Measurements from ENCODE around the gene PDXK. TPM values are rescaled to one million over a fixed set of nuclear protein-coding genes. Genes with fewer than 3 reads are reported as not detected.
A peak's percentile ranks its signal among the peaks of the same experiment; 100 is the strongest.

The PDXK gene
- total RNA-seq, 2 experiments from 2014 or later: 126 to 131 TPM

GRCh38 chr21:43790010-43790524 lies 71.1 kb downstream of the PDXK start:
- intact Hi-C loops (cut with micrococcal nuclease): no loop called here
- peak overlapping the region; percentile 84 for H3K27ac Mint-ChIP-seq
- POLR2A ChIA-PET: interaction anchor here (0.6 to 1.6 kb wide), 6 partner anchors 10 to 296 kb away, joined by 3 to 6 read pairs (median 4); no protein-coding TSS in a partner anchor
- DNase-seq: no peak
- peaks cover 24% of the 10 kb centered on the region for H3K4me1 Mint-ChIP-seq (ENCODE audit: low read depth)
- no peaks in the 10 kb centered on the region for H3K9me3 Mint-ChIP-seq
- H3K27me3 Mint-ChIP-seq: no peaks in the 10 kb centered on the region
- H3K36me3 Mint-ChIP-seq: peaks cover 40% of the 10 kb centered on the region
- peak overlapping the region; percentile 97 for H3K4me3 Mint-ChIP-seq
- CTCF ChIA-PET: interaction anchor here (1.2 to 2.3 kb wide), 7 partner anchors 10 to 268 kb away, joined by 4 to 17 read pairs (median 5); no protein-coding TSS in a partner anchor

- peak; percentile 29 for DNase-seq
- H3K27ac Mint-ChIP-seq: peak overlapping the region; percentile 20
- POLR2A ChIA-PET: no interaction called here
- H3K27me3 Mint-ChIP-seq: no peaks in the 10 kb centered on the region
- no peaks in the 10 kb centered on the region for H3K9me3 Mint-ChIP-seq
- intact Hi-C loops (cut with micrococcal nuclease): no loop called here
- H3K4me1 Mint-ChIP-seq (ENCODE audit: low read depth): peaks cover 24% of the 10 kb centered on the region
- H3K4me3 Mint-ChIP-seq: no peak overlapping the region
- CTCF ChIA-PET: no interaction called here
- H3K36me3 Mint-ChIP-seq: peaks cover 54% of the 10 kb centered on the region
These were observed 73.5 kb downstream of the PDXK start for GRCh38 chr21:43792406-43792805.

- H3K4me3 Mint-ChIP-seq: no peak overlapping the region
- H3K27ac Mint-ChIP-seq: no peak overlapping the region
- H3K27me3 Mint-ChIP-seq: no peaks in the 10 kb centered on the region
- POLR2A ChIA-PET: no interaction called here
- H3K9me3 Mint-ChIP-seq: no peaks in the 10 kb centered on the region
- no peak for DNase-seq
- CTCF ChIA-PET: no interaction called here
- H3K4me1 Mint-ChIP-seq (ENCODE audit: low read depth): peaks cover 24% of the 10 kb centered on the region
- H3K36me3 Mint-ChIP-seq: peaks cover 58% of the 10 kb centered on the region
- intact Hi-C loops (cut with micrococcal nuclease): no loop called here
These were observed 74.3 kb downstream of the PDXK start for GRCh38 chr21:43793243-43793642.

- H3K9me3 Mint-ChIP-seq: no peaks in the 10 kb centered on the region
- H3K27ac Mint-ChIP-seq: no peak overlapping the region
- intact Hi-C loops (cut with micrococcal nuclease): no loop called here
- no peak for DNase-seq
- POLR2A ChIA-PET: no interaction called here
- H3K4me3 Mint-ChIP-seq: no peak overlapping the region
- CTCF ChIA-PET: interaction anchor here (0.7 kb wide), 1 partner anchor 14 kb away, joined by 3 read pairs; no protein-coding TSS in a partner anchor
- peaks cover 65% of the 10 kb centered on the region for H3K36me3 Mint-ChIP-seq
- H3K4me1 Mint-ChIP-seq (ENCODE audit: low read depth): peaks cover 24% of the 10 kb centered on the region
- no peaks in the 10 kb centered on the region for H3K27me3 Mint-ChIP-seq
These were observed 75.4 kb downstream of the PDXK start for GRCh38 chr21:43794311-43794710.

GRCh38 chr21:43794857-43795256 lies 75.9 kb downstream of the PDXK start:
- DNase-seq: no peak
- H3K27ac Mint-ChIP-seq: no peak overlapping the region
- H3K4me3 Mint-ChIP-seq: no peak overlapping the region
- ChIA-PET CTCF (interaction anchor here (0.7 kb wide), 1 partner anchor 14 kb away, joined by 3 read pairs; no protein-coding TSS in a partner anchor), POLR2A (no interaction called here)
- no peaks in the 10 kb centered on the region for H3K27me3 Mint-ChIP-seq
- no peaks in the 10 kb centered on the region for H3K9me3 Mint-ChIP-seq
- intact Hi-C loops (cut with micrococcal nuclease): no loop called here
- H3K4me1 Mint-ChIP-seq (ENCODE audit: low read depth): peaks cover 24% of the 10 kb centered on the region
- H3K36me3 Mint-ChIP-seq: peaks cover 67% of the 10 kb centered on the region

GRCh38 chr21:43797415-43797814 lies 78.5 kb downstream of the PDXK start:
- Mint-ChIP-seq H3K9me3 (no peaks in the 10 kb centered on the region), H3K4me1 (ENCODE audit: low read depth) (peaks cover 3% of the 10 kb centered on the region), H3K36me3 (peaks cover 72% of the 10 kb centered on the region), H3K4me3 (no peak overlapping the region), H3K27ac (no peak overlapping the region), H3K27me3 (no peaks in the 10 kb centered on the region)
- intact Hi-C loops (cut with micrococcal nuclease): no loop called here
- DNase-seq: no peak
- POLR2A ChIA-PET: no interaction called here
- CTCF ChIA-PET: no interaction called here

- ChIA-PET CTCF (no interaction called here), POLR2A (no interaction called here)
- no peak for DNase-seq
- H3K27me3 Mint-ChIP-seq: no peaks in the 10 kb centered on the region
- no peaks in the 10 kb centered on the region for H3K9me3 Mint-ChIP-seq
- peaks cover 71% of the 10 kb centered on the region for H3K36me3 Mint-ChIP-seq
- intact Hi-C loops (cut with micrococcal nuclease): no loop called here
- H3K27ac Mint-ChIP-seq: no peak overlapping the region
- no peaks in the 10 kb centered on the region for H3K4me1 Mint-ChIP-seq (ENCODE audit: low read depth)
- H3K4me3 Mint-ChIP-seq: no peak overlapping the region
These were observed 79.2 kb downstream of the PDXK start for GRCh38 chr21:43797925-43798715.

- CTCF ChIA-PET: no interaction called here
- DNase-seq: no peak
- intact Hi-C loops (cut with micrococcal nuclease): no loop called here
These were observed 80.4 kb downstream of the PDXK start for GRCh38 chr21:43799301-43799840.

GRCh38 chr21:43800124-43800523 lies 81.2 kb downstream of the PDXK start:
- H3K9me3 Mint-ChIP-seq: no peaks in the 10 kb centered on the region
- no peak overlapping the region for H3K27ac Mint-ChIP-seq
- intact Hi-C loops (cut with micrococcal nuclease): loop anchor here (10.0 kb wide), 1 partner anchor 505 kb away; the partner anchor contains the start of gene PFKL
- POLR2A ChIA-PET: interaction anchor here (0.6 kb wide), 1 partner anchor 140 kb away, joined by 3 read pairs; no protein-coding TSS in a partner anchor
- CTCF ChIA-PET: no interaction called here
- peaks cover 57% of the 10 kb centered on the region for H3K36me3 Mint-ChIP-seq
- no peaks in the 10 kb centered on the region for H3K4me1 Mint-ChIP-seq (ENCODE audit: low read depth)
- DNase-seq: no peak
- no peak overlapping the region for H3K4me3 Mint-ChIP-seq
- no peaks in the 10 kb centered on the region for H3K27me3 Mint-ChIP-seq

More at GRCh38 chr21:43799301-43799840, 80.4 kb downstream of the PDXK start:
- H3K27me3 Mint-ChIP-seq: no peaks in the 10 kb centered on the region
- H3K36me3 Mint-ChIP-seq: peaks cover 62% of the 10 kb centered on the region
- H3K4me3 Mint-ChIP-seq: no peak overlapping the region
- H3K4me1 Mint-ChIP-seq (ENCODE audit: low read depth): no peaks in the 10 kb centered on the region
- H3K27ac Mint-ChIP-seq: no peak overlapping the region
- H3K9me3 Mint-ChIP-seq: no peaks in the 10 kb centered on the region
- POLR2A ChIA-PET: no interaction called here

GRCh38 chr21:43800566-43800965 lies 81.6 kb downstream of the PDXK start:
- no peaks in the 10 kb centered on the region for H3K9me3 Mint-ChIP-seq
- intact Hi-C loops (cut with micrococcal nuclease): loop anchor here (10.0 kb wide), 1 partner anchor 504 kb away; the partner anchor contains the start of gene PFKL
- H3K4me3 Mint-ChIP-seq: no peak overlapping the region
- no peak for DNase-seq
- H3K4me1 Mint-ChIP-seq (ENCODE audit: low read depth): no peaks in the 10 kb centered on the region
- no peak overlapping the region for H3K27ac Mint-ChIP-seq
- H3K27me3 Mint-ChIP-seq: no peaks in the 10 kb centered on the region
- peaks cover 55% of the 10 kb centered on the region for H3K36me3 Mint-ChIP-seq
- POLR2A ChIA-PET: interaction anchor here (0.6 kb wide), 1 partner anchor 140 kb away, joined by 3 read pairs; no protein-coding TSS in a partner anchor
- CTCF ChIA-PET: no interaction called here

- H3K4me1 Mint-ChIP-seq (ENCODE audit: low read depth): no peaks in the 10 kb centered on the region
- intact Hi-C loops (cut with micrococcal nuclease): loop anchor here (10.0 kb wide), 1 partner anchor 504 kb away; the partner anchor contains the start of gene PFKL
- H3K36me3 Mint-ChIP-seq: peaks cover 59% of the 10 kb centered on the region
- POLR2A ChIA-PET: no interaction called here
- no peak overlapping the region for H3K4me3 Mint-ChIP-seq
- H3K9me3 Mint-ChIP-seq: no peaks in the 10 kb centered on the region
- no peak for DNase-seq
- H3K27me3 Mint-ChIP-seq: no peaks in the 10 kb centered on the region
- no peak overlapping the region for H3K27ac Mint-ChIP-seq
- CTCF ChIA-PET: no interaction called here
These were observed 82.3 kb downstream of the PDXK start for GRCh38 chr21:43801006-43801783.

Measured in activated CD4-positive, alpha-beta memory T cell treated with anti-CD3 and anti-CD28 coated beads for 36 hours (primary cell).